ENCODE data around the gene MRPL36. TPM values are rescaled to one million over a fixed set of nuclear protein-coding genes. Genes with fewer than 3 reads are reported as not detected.

MRPL36 gene
- total and polyA plus RNA-seq, 2 experiments from 2014 or later = 47.5 to 149 TPM

DNA sequence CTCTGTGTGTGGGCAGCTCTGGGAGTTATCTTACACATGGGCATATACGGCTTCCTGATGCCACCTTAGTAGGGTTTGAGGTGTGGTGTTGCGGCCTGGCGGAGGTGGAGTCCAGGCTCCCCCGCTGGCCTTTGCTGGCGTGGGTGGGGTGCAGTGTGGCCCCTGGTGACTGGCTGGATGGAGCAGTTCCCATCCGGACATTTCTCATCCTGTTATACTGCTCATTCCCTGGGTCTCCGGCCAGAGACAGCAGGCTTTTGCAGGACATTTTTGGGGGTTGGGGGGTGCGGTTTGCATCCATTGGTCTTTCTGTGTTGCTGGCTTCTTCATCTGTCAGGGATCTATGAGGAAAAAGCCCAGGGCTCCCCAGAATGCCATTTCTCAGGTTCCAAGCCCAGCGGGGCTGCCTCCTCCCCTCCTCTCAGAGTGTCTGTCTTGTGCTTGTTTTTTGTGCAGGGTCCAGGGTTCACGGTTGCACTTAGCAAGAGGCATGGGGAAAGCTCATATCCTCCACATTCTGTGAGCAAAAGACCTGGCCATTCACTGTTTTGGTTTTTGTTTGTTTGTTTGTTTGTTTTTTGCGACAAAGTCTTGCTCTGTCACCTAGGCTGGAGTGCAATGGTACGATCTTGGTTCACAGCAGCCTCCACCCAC is 23.9 kb upstream of the MRPL36 start:
- H3K9me2 ChIP-seq (ENCODE audit: insufficient read depth) = no peaks in the 10 kb centered on the region
- no peaks in the 10 kb centered on the region for H3F3A ChIP-seq (replicated peaks; ENCODE audit: low read depth)
- DNase-seq (ENCODE audit: low spot score) (no peak), ATAC-seq (no peak)
- H3K4me3 ChIP-seq = no peak overlapping the region
- Mint-ChIP-seq H3K4me1 (peaks cover 19% of the 10 kb centered on the region), H3K27me3 (ENCODE audit: insufficient read depth, low read depth, poor library complexity) (peaks cover 14% of the 10 kb centered on the region), H3K4me3 (no peak overlapping the region), H3K36me3 (ENCODE audit: low read depth) (peaks cover 48% of the 10 kb centered on the region), H3K27ac (no peak overlapping the region), H3K9me3 (no peaks in the 10 kb centered on the region)
- no peaks in the 10 kb centered on the region; the same call in 1 of the 2 replicates for H3K4me1 ChIP-seq (ENCODE audit: insufficient read depth)
- H3K27me3 ChIP-seq (ENCODE audit: insufficient read depth) = no peaks in the 10 kb centered on the region
- H4K20me1 ChIP-seq (replicated peaks; ENCODE audit: insufficient read depth) = peaks cover 15% of the 10 kb centered on the region
- TF ChIP-seq ZNF331 (CRISPR knock-in tag; IDR thresholded peaks at IDR 0.05; ENCODE audit: low read depth) (no peak), JUNB (IDR thresholded peaks at IDR 0.05; ENCODE audit: unreplicated experiment) (no peak), ZNF114 (CRISPR knock-in tag; IDR thresholded peaks at IDR 0.05) (no peak), STAT1 (IDR thresholded peaks at IDR 0.05; ENCODE audit: unreplicated experiment) (no peak), EZH2phosphoT487 (IDR thresholded peaks at IDR 0.05; ENCODE audit: unreplicated experiment) (no peak), CREB1 (CRISPR knock-in tag; IDR thresholded peaks at IDR 0.05; ENCODE audit: low read depth) (no peak)
- TF ChIP-seq, protein P1, sequence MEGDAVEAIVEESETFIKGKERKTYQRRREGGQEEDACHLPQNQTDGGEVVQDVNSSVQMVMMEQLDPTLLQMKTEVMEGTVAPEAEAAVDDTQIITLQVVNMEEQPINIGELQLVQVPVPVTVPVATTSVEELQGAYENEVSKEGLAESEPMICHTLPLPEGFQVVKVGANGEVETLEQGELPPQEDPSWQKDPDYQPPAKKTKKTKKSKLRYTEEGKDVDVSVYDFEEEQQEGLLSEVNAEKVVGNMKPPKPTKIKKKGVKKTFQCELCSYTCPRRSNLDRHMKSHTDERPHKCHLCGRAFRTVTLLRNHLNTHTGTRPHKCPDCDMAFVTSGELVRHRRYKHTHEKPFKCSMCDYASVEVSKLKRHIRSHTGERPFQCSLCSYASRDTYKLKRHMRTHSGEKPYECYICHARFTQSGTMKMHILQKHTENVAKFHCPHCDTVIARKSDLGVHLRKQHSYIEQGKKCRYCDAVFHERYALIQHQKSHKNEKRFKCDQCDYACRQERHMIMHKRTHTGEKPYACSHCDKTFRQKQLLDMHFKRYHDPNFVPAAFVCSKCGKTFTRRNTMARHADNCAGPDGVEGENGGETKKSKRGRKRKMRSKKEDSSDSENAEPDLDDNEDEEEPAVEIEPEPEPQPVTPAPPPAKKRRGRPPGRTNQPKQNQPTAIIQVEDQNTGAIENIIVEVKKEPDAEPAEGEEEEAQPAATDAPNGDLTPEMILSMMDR (conservative IDR thresholded peaks at IDR 0.05; ENCODE audit: low read depth in 2 of 2) = no peak
- no peak overlapping the region for H3K4me2 ChIP-seq
- H3K36me3 ChIP-seq (ENCODE audit: insufficient read depth) = peaks cover 9% of the 10 kb centered on the region; the same call in 1 of the 2 replicates
- H3K27ac ChIP-seq (ENCODE audit: low read depth) = no peak overlapping the region
- H3K79me2 ChIP-seq (replicated peaks; ENCODE audit: insufficient read depth) = peaks cover 14% of the 10 kb centered on the region
- no peak overlapping the region for H2AFZ ChIP-seq

DNA sequence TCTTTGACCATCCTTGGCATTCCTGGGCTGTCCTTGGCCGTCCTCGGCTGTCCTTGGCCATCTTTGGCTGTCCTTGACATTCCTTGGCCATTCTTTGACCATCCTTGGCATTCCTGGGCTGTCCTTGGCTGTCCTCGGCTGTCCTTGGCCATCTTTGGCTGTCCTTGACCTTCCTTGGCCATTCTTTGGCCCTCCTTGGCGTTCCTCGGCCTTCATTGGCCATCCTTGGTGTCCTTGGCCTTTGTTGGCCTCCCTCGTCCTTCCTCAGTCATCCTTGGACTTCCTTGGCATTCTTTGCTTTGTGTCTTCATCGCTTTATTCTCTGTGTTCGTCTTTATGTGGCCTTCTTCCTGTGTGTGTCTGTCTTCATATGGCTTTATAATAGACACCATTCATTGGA is 22.2 kb upstream of the MRPL36 start:
- peaks cover 11% of the 10 kb centered on the region for H4K20me1 ChIP-seq (replicated peaks; ENCODE audit: insufficient read depth)
- H3K4me2 ChIP-seq = no peak overlapping the region
- no peak overlapping the region for H3K4me3 ChIP-seq
- ATAC-seq = no peak
- Mint-ChIP-seq H3K27ac (no peak overlapping the region), H3K36me3 (ENCODE audit: low read depth) (peaks cover 65% of the 10 kb centered on the region), H3K9me3 (no peaks in the 10 kb centered on the region), H3K4me3 (no peak overlapping the region), H3K27me3 (ENCODE audit: insufficient read depth, low read depth, poor library complexity) (peaks cover 12% of the 10 kb centered on the region), H3K4me1 (peaks cover 16% of the 10 kb centered on the region)
- no peaks in the 10 kb centered on the region for H3K9me2 ChIP-seq (ENCODE audit: insufficient read depth)
- H3K79me2 ChIP-seq (replicated peaks; ENCODE audit: insufficient read depth) = peaks cover 15% of the 10 kb centered on the region
- H3K36me3 ChIP-seq (ENCODE audit: insufficient read depth) = peaks cover 9% of the 10 kb centered on the region; the same call in 1 of the 2 replicates
- no peak overlapping the region for H3K27ac ChIP-seq (ENCODE audit: low read depth)
- DNase-seq (ENCODE audit: low spot score) = no peak
- 0 out of 2 replicates have a peak, but pooled peaks cover 5% of the 10 kb centered on the region for H3K4me1 ChIP-seq (ENCODE audit: insufficient read depth)
- H2AFZ ChIP-seq = no peak overlapping the region
- H3F3A ChIP-seq (replicated peaks; ENCODE audit: low read depth) = no peaks in the 10 kb centered on the region; the same call in 1 of the 2 replicates
- H3K27me3 ChIP-seq (ENCODE audit: insufficient read depth) = no peaks in the 10 kb centered on the region
- TF ChIP-seq POLR2AphosphoS5 (IDR thresholded peaks at IDR 0.05; ENCODE audit: low read depth) (no peak), EZH2 (IDR thresholded peaks at IDR 0.05; ENCODE audit: low read depth, unreplicated experiment) (no peak), STAT1 (IDR thresholded peaks at IDR 0.05; ENCODE audit: unreplicated experiment) (no peak), NANOG (IDR thresholded peaks at IDR 0.05; ENCODE audit: borderline replicate concordance) (no peak), EZH2phosphoT487 (IDR thresholded peaks at IDR 0.05; ENCODE audit: unreplicated experiment) (no peak), CREB1 (CRISPR knock-in tag; IDR thresholded peaks at IDR 0.05; ENCODE audit: low read depth) (no peak), ZNF114 (CRISPR knock-in tag; IDR thresholded peaks at IDR 0.05) (no peak)
- TF ChIP-seq, protein P1 (conservative IDR thresholded peaks at IDR 0.05; ENCODE audit: low read depth in 2 of 2) = no peak
- TF ChIP-seq, protein P2, sequence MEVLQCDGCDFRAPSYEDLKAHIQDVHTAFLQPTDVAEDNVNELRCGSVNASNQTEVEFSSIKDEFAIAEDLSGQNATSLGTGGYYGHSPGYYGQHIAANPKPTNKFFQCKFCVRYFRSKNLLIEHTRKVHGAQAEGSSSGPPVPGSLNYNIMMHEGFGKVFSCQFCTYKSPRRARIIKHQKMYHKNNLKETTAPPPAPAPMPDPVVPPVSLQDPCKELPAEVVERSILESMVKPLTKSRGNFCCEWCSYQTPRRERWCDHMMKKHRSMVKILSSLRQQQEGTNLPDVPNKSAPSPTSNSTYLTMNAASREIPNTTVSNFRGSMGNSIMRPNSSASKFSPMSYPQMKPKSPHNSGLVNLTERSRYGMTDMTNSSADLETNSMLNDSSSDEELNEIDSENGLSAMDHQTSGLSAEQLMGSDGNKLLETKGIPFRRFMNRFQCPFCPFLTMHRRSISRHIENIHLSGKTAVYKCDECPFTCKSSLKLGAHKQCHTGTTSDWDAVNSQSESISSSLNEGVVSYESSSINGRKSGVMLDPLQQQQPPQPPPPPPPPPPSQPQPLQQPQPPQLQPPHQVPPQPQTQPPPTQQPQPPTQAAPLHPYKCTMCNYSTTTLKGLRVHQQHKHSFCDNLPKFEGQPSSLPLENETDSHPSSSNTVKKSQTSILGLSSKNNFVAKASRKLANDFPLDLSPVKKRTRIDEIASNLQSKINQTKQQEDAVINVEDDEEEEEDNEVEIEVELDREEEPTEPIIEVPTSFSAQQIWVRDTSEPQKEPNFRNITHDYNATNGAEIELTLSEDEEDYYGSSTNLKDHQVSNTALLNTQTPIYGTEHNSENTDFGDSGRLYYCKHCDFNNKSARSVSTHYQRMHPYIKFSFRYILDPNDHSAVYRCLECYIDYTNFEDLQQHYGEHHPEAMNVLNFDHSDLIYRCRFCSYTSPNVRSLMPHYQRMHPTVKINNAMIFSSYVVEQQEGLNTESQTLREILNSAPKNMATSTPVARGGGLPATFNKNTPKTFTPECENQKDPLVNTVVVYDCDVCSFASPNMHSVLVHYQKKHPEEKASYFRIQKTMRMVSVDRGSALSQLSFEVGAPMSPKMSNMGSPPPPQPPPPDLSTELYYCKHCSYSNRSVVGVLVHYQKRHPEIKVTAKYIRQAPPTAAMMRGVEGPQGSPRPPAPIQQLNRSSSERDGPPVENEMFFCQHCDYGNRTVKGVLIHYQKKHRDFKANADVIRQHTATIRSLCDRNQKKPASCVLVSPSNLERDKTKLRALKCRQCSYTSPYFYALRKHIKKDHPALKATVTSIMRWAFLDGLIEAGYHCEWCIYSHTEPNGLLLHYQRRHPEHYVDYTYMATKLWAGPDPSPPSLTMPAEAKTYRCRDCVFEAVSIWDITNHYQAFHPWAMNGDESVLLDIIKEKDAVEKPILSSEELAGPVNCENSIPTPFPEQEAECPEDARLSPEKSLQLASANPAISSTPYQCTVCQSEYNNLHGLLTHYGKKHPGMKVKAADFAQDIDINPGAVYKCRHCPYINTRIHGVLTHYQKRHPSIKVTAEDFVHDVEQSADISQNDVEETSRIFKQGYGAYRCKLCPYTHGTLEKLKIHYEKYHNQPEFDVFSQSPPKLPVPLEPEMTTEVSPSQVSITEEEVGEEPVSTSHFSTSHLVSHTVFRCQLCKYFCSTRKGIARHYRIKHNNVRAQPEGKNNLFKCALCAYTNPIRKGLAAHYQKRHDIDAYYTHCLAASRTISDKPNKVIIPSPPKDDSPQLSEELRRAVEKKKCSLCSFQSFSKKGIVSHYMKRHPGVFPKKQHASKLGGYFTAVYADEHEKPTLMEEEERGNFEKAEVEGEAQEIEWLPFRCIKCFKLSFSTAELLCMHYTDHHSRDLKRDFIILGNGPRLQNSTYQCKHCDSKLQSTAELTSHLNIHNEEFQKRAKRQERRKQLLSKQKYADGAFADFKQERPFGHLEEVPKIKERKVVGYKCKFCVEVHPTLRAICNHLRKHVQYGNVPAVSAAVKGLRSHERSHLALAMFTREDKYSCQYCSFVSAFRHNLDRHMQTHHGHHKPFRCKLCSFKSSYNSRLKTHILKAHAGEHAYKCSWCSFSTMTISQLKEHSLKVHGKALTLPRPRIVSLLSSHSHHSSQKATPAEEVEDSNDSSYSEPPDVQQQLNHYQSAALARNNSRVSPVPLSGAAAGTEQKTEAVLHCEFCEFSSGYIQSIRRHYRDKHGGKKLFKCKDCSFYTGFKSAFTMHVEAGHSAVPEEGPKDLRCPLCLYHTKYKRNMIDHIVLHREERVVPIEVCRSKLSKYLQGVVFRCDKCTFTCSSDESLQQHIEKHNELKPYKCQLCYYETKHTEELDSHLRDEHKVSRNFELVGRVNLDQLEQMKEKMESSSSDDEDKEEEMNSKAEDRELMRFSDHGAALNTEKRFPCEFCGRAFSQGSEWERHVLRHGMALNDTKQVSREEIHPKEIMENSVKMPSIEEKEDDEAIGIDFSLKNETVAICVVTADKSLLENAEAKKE (CRISPR knock-in tag; IDR thresholded peaks at IDR 0.05) = no peak

Data from GM23338 (cell line).